PFSK-1 (cell line): Measurements from ENCODE around the gene SOBP.

Source experiments
- POLR2AphosphoS5 ChIP-seq: IDR thresholded peaks from 2 replicates; pipeline ENCODE4 v1.6.1; 2012; ENCODE audit warnings: low read depth, mild to moderate bottlenecking, control low read depth, low read length, moderate library complexity
- REST ChIP-seq, 2 experiments: IDR thresholded peaks; 2 replicates each; pipeline versions ENCODE4 v1.6.1 to v1.8.0; 2011 to 2012; ENCODE audit warnings: low read depth in 2 of 2, low read length in 2 of 2, control low read depth in 1 of 2, inconsistent platforms in 1 of 2, mild to moderate bottlenecking in 1 of 2, moderate library complexity in 1 of 2; ENCODE audit not compliant: insufficient read depth in 1 of 2
- TAF1 ChIP-seq: IDR thresholded peaks from 2 replicates; pipeline ENCODE4 v1.6.1; 2012; ENCODE audit warnings: low read length, control low read depth, borderline replicate concordance; ENCODE audit not compliant: insufficient read depth

GRCh38 chr6:107641071-107641470 is 151.2 kb downstream of the SOBP start:
- TF ChIP-seq TAF1 (no peak), REST (IDR thresholded peaks at IDR 0.05; ENCODE audit: insufficient read depth in 1 of 2, low read depth in 2 of 2, low read length in 2 of 2) (no peak), POLR2AphosphoS5 (no peak)
